Body of pancreas (tissue), 4 donors: Measurements from ENCODE around the gene SIT1.

Experiments
- CTCF ChIP-seq, 7 experiments: fragments of 450-650 bp in 4 of 7; fragments of 200-600 bp in 3 of 7; sonication (generic) in 3 of 7; IDR thresholded peaks; one replicate each; pipeline ENCODE4 v1.5.1; 2016 to 2019; ENCODE audit warnings: antibody characterized with exemption in 7 of 7
- POLR2A ChIP-seq, 3 donors: fragments of 450-650 bp; IDR thresholded peaks; one replicate each; pipeline ENCODE4 v1.6.1; 2016; ENCODE audit warnings: antibody characterized with exemption in 3 of 3, mild to moderate bottlenecking in 2 of 3

GRCh38 chr9:35651956-35652828 is 1.5 kb upstream of the SIT1 start:
- TF ChIP-seq POLR2A (IDR thresholded peaks at IDR 0.05): no peak
- TF ChIP-seq CTCF (IDR thresholded peaks at IDR 0.05): no peak
